AG04450 (cell line): ENCODE data around the gene C1R. TPM values are rescaled to one million over a fixed set of nuclear protein-coding genes. Genes with fewer than 3 reads are reported as not detected.

Source experiments
- CTCF ChIA-PET: fragments of 300-600, 350-600 bp; formaldehyde crosslinking; extraction: SDS; loops from one replicate; lab custom pipeline; 2022; ENCODE audit warnings: antibody characterized with exemption, inconsistent platforms; lab: Charles Lee
- POLR2A ChIA-PET: fragments of 350-600 bp; formaldehyde crosslinking; extraction: SDS; loops from one replicate; lab custom pipeline; 2021; ENCODE audit warnings: antibody characterized with exemption, inconsistent platforms; lab: Yijun Ruan, JAX
- DNase-seq: peaks from one replicate; pipeline ENCODE4 v3.0.0-alpha.2; 2011; ENCODE audit warnings: low read depth, low spot score
- H3K27ac ChIP-seq: one replicate; pipeline ENCODE4 v1.5.1; 2012; ENCODE audit warnings: low read depth, low read length, control low read depth
- H3K27me3 ChIP-seq: one replicate; pipeline ENCODE4 v1.6.0; 2012; ENCODE audit warnings: low read length; ENCODE audit not compliant: control insufficient read depth, insufficient read depth
- H3K4me3 ChIP-seq: 2 replicates; pipeline ENCODE4 v1.5.1; 2011; ENCODE audit warnings: mild to moderate bottlenecking, low read depth, low read length, control low read depth
- H3K9me3 ChIP-seq: 2 replicates; pipeline ENCODE4 v1.5.1; 2012; ENCODE audit warnings: low read length; ENCODE audit not compliant: control insufficient read depth, insufficient read depth
- CTCF ChIP-seq: IDR thresholded peaks from 2 replicates; pipeline ENCODE4 v1.5.1; 2011; ENCODE audit warnings: low read depth, low read length, control low read depth, inconsistent platforms
- polyA plus RNA-seq: library from polyadenylated mRNA; depleted of rRNA; stranded (reverse); fragments of >200 nt; gene quantifications from 2 replicates; pipeline ENCODE4 v1.2.3, GENCODE V29; 2011

The C1R gene
- polyA plus RNA-seq, 1 experiment: 617 TPM

- Histone ChIP-seq H3K27me3 (no peaks in the 10 kb centered on the region), H3K27ac (no peak overlapping the region), H3K4me3 (no peak overlapping the region), H3K9me3 (no peaks in the 10 kb centered on the region)
- TF ChIP-seq CTCF: no peak
- ChIA-PET POLR2A (no interaction called here), CTCF (interaction anchor here (2.7 kb wide), 1 partner anchor 55 kb away, joined by 33 read pairs; the partner anchor contains the start of gene C1S)
- DNase-seq: no peak
These were observed 22.6 kb upstream of the C1R start for GRCh38 chr12:7114851-7115250.

GRCh38 chr12:7114008-7114407 is 21.8 kb upstream of the C1R start:
- Histone ChIP-seq H3K4me3 (no peak overlapping the region), H3K9me3 (no peaks in the 10 kb centered on the region), H3K27me3 (no peaks in the 10 kb centered on the region), H3K27ac (no peak overlapping the region)
- ChIA-PET POLR2A (interaction anchor here (1.2 kb wide), 1 partner anchor 168 kb away, joined by 3 read pairs; no protein-coding TSS in a partner anchor), CTCF (interaction anchor here (0.6 to 2.7 kb wide), 24 partner anchors 9 to 242 kb away, joined by 3 to 33 read pairs (median 4); partner anchors contain the start of genes C1S and LPCAT3)
- no peak for DNase-seq
- TF ChIP-seq CTCF: no peak

DNA sequence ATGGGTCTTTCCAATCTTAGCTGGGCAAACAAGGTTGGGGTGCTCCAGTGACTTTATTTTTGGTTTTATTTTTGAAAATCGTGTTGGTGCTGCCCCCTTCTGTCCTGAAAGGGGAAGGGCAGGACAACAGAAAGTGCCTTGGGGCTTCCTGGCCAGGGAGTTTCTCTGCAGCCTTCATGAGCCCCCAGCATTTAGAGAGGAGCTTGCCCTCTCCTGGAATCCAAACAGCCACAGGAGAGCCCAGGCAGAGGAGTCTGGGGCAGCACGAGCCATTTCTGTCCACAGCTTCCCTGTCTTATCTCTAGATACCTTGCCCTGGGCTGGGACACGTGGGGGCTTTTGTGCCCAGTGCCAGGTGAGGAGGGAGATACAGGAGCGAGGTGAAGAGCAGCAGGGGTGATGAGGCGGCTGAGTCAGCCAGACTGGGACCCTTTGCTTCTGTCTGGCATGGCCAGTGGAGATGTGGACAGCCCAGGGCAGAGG is 21.2 kb upstream of the C1R start:
- H3K27me3 ChIP-seq: no peaks in the 10 kb centered on the region
- TF ChIP-seq CTCF: peak; percentile 85
- no peak for DNase-seq
- POLR2A ChIA-PET: interaction anchor here (1.0 to 1.2 kb wide), 2 partner anchors 167 to 169 kb away, joined by 3 to 4 read pairs; no protein-coding TSS in a partner anchor
- no peaks in the 10 kb centered on the region; the same call in 1 of the 2 replicates for H3K9me3 ChIP-seq
- H3K4me3 ChIP-seq: no peak overlapping the region
- H3K27ac ChIP-seq: peak overlapping the region; percentile 21
- CTCF ChIA-PET: interaction anchor here (0.6 to 2.7 kb wide), 29 partner anchors 9 to 326 kb away, joined by 3 to 33 read pairs (median 4); partner anchors contain the start of genes C1S and LPCAT3

DNA sequence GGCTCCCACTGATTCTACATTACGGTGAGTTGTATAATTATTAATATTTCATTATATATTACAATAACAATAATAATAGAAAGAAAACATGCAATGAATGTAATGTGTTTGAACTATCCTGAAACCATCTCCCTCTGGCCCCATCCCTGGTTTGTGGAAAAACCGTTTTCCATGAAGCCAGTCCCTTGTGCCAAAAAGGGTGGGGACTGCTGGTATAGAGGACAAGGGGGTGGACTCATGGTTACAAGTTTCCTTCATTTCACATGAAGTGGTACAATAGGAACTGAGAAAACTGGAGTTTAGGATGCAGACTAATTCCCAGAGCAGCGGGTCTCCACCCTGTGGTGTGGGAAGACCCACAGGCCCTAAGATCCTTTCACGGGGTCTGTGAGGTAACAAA is 19.8 kb upstream of the C1R start:
- Histone ChIP-seq H3K27me3 (no peaks in the 10 kb centered on the region), H3K27ac (no peak overlapping the region), H3K4me3 (no peak overlapping the region), H3K9me3 (no peaks in the 10 kb centered on the region; the same call in 1 of the 2 replicates)
- no peak for DNase-seq
- ChIA-PET CTCF (interaction anchor here (0.9 to 2.7 kb wide), 15 partner anchors 10 to 188 kb away, joined by 3 to 33 read pairs (median 6); partner anchors contain the start of genes C12orf57, C1S and RNU7-1), POLR2A (no interaction called here)
- TF ChIP-seq CTCF: no peak

GRCh38 chr12:7110661-7111060 is 18.4 kb upstream of the C1R start:
- ChIA-PET POLR2A (no interaction called here), CTCF (interaction anchor here (1.2 to 3.0 kb wide), 8 partner anchors 8 to 166 kb away, joined by 3 to 22 read pairs (median 6); partner anchors contain the start of gene C1S)
- H3K27ac ChIP-seq: no peak overlapping the region
- DNase-seq: no peak
- H3K27me3 ChIP-seq: no peaks in the 10 kb centered on the region
- no peak for TF ChIP-seq CTCF
- no peak overlapping the region for H3K4me3 ChIP-seq
- H3K9me3 ChIP-seq: peaks cover 2% of the 10 kb centered on the region
